GM13977 (cell line): Measurements from ENCODE around the gene AGO1.

ENCODE experiments used
- DNase-seq: peaks from one replicate; pipeline ENCODE4 v3.0.0; 2012; ENCODE audit warnings: low spot score
- in situ Hi-C: fragments of 300-500 bp; cut with MboI; formaldehyde crosslinking; loops from one replicate; pipeline ENCODE4 v1.12.0; 2022; ENCODE audit warnings: low sequenced_read_pairs, low pct_unique_long_range_greater_than_20kb, mixed read lengths, inconsistent platforms; ENCODE audit not compliant: unreplicated experiment
- TF ChIP-seq, protein P1 (sequence below): IDR thresholded peaks from 2 replicates; pipeline ENCODE4 v1.5.1; 2012; ENCODE audit warnings: mild to moderate bottlenecking, control low read depth; ENCODE audit not compliant: insufficient read depth; ENCODE audit errors: extremely low read depth, missing control alignments

The AGO1 gene

DNA sequence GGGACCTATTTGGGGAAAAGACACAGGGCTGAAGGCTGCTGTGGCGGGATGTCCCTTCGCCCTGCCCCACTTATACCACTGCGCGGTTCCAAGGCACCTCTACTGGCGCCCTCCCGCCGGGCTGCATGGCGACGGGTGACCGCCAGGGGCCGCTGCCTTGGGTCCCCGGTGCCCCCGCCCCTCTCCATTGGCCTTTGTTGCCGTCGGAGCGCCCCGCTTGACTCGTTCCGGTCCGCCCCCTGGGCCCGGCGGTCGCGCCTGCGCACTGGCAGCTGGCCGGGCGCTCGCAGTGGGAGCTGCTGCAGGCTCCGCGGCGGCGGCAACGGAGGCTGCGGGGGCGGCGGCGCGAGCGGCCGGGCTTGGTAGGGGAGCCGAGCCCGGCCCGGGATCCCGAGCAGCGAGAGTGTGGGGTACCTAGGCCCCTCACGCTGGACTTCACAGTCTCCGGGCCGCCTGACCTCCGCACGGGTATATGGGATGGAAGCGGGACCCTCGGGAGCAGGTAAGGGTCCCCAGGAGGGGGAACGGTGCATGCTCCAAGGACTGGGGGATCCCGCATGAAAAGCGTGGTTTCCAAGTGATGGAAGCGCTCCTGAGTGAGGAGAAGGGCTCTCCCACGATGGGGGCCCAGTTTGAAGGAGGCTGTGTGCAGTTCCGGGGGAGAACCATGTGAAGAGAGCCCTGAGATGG lies at the start of gene AGO1:
TSS of gene AGO1 (plus strand) at position 265 of the 690 bp plus-strand sequence. CDS start at position 478, 213 bp downstream.
- in situ Hi-C loops = no loop called here
- TF ChIP-seq, protein P1, sequence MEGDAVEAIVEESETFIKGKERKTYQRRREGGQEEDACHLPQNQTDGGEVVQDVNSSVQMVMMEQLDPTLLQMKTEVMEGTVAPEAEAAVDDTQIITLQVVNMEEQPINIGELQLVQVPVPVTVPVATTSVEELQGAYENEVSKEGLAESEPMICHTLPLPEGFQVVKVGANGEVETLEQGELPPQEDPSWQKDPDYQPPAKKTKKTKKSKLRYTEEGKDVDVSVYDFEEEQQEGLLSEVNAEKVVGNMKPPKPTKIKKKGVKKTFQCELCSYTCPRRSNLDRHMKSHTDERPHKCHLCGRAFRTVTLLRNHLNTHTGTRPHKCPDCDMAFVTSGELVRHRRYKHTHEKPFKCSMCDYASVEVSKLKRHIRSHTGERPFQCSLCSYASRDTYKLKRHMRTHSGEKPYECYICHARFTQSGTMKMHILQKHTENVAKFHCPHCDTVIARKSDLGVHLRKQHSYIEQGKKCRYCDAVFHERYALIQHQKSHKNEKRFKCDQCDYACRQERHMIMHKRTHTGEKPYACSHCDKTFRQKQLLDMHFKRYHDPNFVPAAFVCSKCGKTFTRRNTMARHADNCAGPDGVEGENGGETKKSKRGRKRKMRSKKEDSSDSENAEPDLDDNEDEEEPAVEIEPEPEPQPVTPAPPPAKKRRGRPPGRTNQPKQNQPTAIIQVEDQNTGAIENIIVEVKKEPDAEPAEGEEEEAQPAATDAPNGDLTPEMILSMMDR = peak; percentile 98
- peak; percentile 100 for DNase-seq

DNA sequence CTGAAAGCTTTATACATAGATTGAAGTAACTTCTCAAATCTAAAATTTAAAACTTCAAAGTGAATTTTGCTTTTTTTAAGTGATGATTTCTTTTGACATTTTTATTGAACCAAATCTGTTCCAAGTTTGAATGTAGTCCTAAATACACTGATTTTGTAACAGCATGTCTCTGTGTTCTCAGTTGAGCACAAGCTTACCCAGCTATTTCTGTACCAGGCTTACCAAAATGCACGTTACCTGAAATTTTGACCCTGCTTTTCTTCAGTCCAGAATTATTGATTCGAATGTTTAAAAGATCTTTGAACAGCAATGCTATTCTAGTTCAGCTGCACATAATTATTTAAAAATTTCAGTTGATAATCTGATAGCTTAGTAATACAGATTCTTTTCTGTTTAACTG lies 49.6 kb upstream of the AGO1 start:
- no peak for DNase-seq
- in situ Hi-C loops = no loop called here
- TF ChIP-seq, protein P1 = no peak

DNA sequence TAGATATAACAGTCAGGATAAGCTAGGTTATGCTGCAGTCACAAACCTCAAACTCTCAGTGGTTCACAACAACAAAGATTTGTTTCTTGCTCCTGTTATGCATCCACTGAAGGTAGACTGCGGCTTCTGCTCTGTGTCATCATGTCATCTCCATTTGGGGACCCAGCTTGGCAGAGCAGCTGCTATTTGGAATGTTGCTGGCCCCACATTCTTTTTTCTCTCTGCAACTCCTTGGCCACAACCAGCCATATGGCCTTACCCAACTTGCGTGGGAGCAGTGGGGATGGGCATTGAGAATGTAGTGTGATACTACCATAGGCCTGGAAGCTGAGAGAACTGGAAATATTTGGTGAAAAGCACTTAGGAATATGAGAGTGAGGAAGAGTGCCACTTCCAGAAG lies 48.8 kb upstream of the AGO1 start:
- no peak for DNase-seq
- TF ChIP-seq, protein P1 = no peak
- in situ Hi-C loops = no loop called here

DNA sequence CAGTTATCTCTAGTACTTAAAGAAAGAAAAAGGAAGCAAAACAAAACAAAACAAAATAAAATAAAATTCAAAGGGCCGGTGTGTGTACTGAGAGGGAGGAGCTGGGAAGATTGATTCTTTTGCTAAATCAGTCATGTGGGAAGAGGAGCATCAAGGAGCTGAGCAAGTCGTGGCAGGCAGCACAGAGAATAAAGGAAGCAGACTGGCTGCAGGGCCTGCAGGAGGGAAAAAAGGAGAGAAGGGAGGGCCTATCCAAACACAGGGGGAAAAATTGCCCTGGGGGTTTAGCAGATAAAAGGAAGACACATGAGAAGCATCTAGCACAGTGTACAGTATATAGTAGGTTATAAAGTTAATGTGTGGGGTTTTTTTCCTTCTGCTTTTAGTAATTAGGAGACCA lies 47.6 kb upstream of the AGO1 start:
- TF ChIP-seq, protein P1 = no peak
- in situ Hi-C loops = no loop called here
- no peak for DNase-seq

DNA sequence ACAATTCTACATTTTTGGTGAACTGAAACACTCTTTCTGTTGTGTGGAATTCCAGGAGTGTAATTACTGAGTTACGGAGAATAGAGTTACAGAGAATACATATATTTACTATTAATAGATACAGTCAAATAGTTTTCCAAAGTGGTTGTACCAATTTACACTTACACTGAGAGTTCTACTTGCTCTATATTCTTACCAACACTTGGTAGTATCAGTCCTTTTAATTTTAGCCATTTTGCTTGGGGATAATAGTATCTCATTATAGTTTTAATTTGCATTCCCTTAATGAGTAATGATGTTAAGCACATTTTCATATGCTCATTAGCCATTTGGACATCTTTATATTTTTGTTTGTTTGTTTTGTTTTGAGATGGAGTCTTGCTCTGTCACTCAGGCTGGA lies 46.3 kb upstream of the AGO1 start:
- in situ Hi-C loops = no loop called here
- TF ChIP-seq, protein P1 = no peak

DNA sequence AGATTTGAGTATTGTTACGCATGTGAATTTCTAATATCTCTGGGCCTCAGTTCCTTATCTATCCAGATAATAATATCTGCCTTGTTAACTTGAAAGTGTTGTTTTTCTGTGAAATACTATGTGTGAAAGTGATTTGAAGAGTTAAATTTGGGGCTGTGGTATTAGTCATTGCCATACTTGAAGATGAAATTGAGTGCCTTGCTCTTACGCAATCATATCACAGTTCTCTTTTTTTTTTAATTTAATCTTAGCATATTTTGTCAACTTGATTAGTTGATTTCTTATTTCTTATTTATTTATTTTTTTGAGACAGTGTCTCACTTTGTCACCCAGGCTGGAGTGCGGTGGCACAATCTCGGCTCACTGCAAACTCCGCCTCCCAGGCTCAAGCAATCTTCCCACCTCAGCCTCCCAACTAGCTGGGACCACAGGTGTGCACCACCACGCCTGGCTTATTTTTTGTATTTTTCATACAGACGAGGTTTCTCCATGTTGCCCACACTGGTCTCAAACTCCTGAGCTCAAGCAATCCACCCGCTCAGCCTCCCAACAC lies 44.2 kb upstream of the AGO1 start:
- TF ChIP-seq, protein P1 = no peak
- in situ Hi-C loops = no loop called here
- DNase-seq = no peak

More for the DNA sequence above, 46.3 kb upstream of the AGO1 start:
- DNase-seq = no peak

DNA sequence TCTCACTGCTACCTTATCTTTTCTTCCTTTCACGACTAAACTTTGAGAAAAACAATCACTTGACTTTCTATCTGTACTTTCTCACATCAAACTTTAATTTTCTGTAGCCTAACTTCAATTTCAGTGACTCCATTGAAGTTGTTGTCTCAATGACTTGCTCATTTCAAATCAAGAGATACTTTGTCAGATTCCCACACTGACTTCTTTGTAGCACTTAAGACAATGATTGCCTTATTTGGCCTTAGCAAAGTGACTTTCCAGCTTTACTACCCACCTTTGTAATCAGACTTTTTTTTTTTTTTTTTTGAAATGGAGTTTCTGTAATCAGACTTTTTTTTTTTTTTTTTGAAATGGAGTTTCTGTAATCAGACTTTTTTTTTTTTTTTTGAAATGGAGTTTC lies 38.2 kb upstream of the AGO1 start:
- TF ChIP-seq, protein P1 = no peak
- in situ Hi-C loops = no loop called here
- DNase-seq = no peak
